HG03025 (cell line): ENCODE data around the gene MMP14.
"Not testable (repeated sequence)": the region's sequence is repeated elsewhere in the genome, so short reads cannot be mapped to it uniquely, and the experiment has no call there.

Source experiments
- ATAC-seq: cut with Tn5 transposase; IDR thresholded peaks from one replicate; pipeline ENCODE4 v1.9.1; 2021; ENCODE audit warnings: mild to moderate bottlenecking, moderate library complexity; ENCODE audit not compliant: unreplicated experiment, low FRiP score

Gene MMP14

GRCh38 chr14:22836301-22837113, at the start of gene MMP14:
TSS of gene MMP14 (plus strand) at chr14:22836585. CDS start at chr14:22836818, 233 bp downstream.
- no peak for ATAC-seq

GRCh38 chr14:22786685-22787084, 49.7 kb upstream of the MMP14 start:
- no peak for ATAC-seq

- ATAC-seq = no peak
Measured at GRCh38 chr14:22791301-22791700, 45.1 kb upstream of the MMP14 start.

GRCh38 chr14:22792158-22792557, 44.2 kb upstream of the MMP14 start:
- no peak for ATAC-seq

GRCh38 chr14:22793550-22793949, 42.8 kb upstream of the MMP14 start:
- ATAC-seq = not testable (repeated sequence)

- no peak for ATAC-seq
Measured at GRCh38 chr14:22793976-22794375, 42.4 kb upstream of the MMP14 start.

GRCh38 chr14:22794551-22794951, 41.8 kb upstream of the MMP14 start:
- peak; percentile 62 for ATAC-seq

GRCh38 chr14:22796087-22796707, 40.2 kb upstream of the MMP14 start:
- no peak for ATAC-seq

GRCh38 chr14:22797017-22797917, 39.1 kb upstream of the MMP14 start:
- no peak for ATAC-seq

GRCh38 chr14:22798528-22798927, 37.9 kb upstream of the MMP14 start:
- ATAC-seq = no peak

GRCh38 chr14:22800346-22800745, 36.0 kb upstream of the MMP14 start:
- ATAC-seq = no peak

GRCh38 chr14:22801716-22802115, 34.7 kb upstream of the MMP14 start:
- no peak for ATAC-seq

- ATAC-seq = no peak
Measured at GRCh38 chr14:22802860-22803686, 33.3 kb upstream of the MMP14 start.

- ATAC-seq = no peak
Measured at GRCh38 chr14:22803687-22803974, 32.8 kb upstream of the MMP14 start.

GRCh38 chr14:22805235-22805634, 31.1 kb upstream of the MMP14 start:
- not testable (repeated sequence) for ATAC-seq

GRCh38 chr14:22807432-22808087, 28.8 kb upstream of the MMP14 start:
- ATAC-seq = no peak

GRCh38 chr14:22808388-22809209, 27.8 kb upstream of the MMP14 start:
- no peak for ATAC-seq

GRCh38 chr14:22811722-22812121, 24.7 kb upstream of the MMP14 start:
- ATAC-seq = no peak

GRCh38 chr14:22812744-22813143, 23.6 kb upstream of the MMP14 start:
- ATAC-seq = no peak
